Retinal pigment epithelial cell (primary cell): Measurements from ENCODE around the gene ZFPM1.

Source experiments
- DNase-seq: peaks from one replicate; pipeline ENCODE4 v3.0.0-alpha.2; 2010; ENCODE audit warnings: low read depth
- H3K4me3 ChIP-seq: 2 replicates; pipeline ENCODE4 v1.5.1; 2011; ENCODE audit warnings: mild to moderate bottlenecking, low read length, control low read depth, moderate library complexity
- TF ChIP-seq, protein P1 (sequence below): conservative IDR thresholded peaks from 2 replicates; pipeline ENCODE4 v1.5.1; 2011; ENCODE audit warnings: low read depth, low read length, control low read depth, inconsistent platforms

Gene ZFPM1

GRCh38 chr16:88461331-88462269 is 8.5 kb downstream of the ZFPM1 start:
- no peak for DNase-seq
- TF ChIP-seq, protein P1, sequence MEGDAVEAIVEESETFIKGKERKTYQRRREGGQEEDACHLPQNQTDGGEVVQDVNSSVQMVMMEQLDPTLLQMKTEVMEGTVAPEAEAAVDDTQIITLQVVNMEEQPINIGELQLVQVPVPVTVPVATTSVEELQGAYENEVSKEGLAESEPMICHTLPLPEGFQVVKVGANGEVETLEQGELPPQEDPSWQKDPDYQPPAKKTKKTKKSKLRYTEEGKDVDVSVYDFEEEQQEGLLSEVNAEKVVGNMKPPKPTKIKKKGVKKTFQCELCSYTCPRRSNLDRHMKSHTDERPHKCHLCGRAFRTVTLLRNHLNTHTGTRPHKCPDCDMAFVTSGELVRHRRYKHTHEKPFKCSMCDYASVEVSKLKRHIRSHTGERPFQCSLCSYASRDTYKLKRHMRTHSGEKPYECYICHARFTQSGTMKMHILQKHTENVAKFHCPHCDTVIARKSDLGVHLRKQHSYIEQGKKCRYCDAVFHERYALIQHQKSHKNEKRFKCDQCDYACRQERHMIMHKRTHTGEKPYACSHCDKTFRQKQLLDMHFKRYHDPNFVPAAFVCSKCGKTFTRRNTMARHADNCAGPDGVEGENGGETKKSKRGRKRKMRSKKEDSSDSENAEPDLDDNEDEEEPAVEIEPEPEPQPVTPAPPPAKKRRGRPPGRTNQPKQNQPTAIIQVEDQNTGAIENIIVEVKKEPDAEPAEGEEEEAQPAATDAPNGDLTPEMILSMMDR = no peak
- no peak overlapping the region for H3K4me3 ChIP-seq

- no peak overlapping the region for H3K4me3 ChIP-seq
- no peak for DNase-seq
- TF ChIP-seq, protein P1 = no peak
Measured at GRCh38 chr16:88462396-88462795, 9.3 kb downstream of the ZFPM1 start.

DNA sequence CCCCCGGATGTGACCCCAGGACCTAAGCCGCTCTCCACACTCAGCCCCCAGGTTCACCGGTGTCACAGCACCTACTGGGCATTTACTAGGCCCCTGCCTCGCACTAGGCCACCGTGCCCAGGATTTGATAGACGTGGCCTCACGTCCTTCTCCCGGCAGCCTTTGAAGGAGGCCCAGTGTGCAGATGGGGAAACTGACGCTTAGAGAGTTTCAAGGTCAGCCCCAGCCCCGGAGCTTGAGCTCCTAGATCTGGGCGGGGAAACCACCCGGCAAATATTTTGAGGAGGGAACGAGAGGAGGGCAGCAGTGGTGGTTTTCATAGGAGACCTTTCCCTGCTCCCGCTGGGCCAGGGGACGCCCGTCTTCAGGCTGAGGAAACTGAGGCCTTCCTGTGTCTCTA is 10.3 kb downstream of the ZFPM1 start:
- no peak overlapping the region for H3K4me3 ChIP-seq
- no peak for DNase-seq
- TF ChIP-seq, protein P1 = no peak

DNA sequence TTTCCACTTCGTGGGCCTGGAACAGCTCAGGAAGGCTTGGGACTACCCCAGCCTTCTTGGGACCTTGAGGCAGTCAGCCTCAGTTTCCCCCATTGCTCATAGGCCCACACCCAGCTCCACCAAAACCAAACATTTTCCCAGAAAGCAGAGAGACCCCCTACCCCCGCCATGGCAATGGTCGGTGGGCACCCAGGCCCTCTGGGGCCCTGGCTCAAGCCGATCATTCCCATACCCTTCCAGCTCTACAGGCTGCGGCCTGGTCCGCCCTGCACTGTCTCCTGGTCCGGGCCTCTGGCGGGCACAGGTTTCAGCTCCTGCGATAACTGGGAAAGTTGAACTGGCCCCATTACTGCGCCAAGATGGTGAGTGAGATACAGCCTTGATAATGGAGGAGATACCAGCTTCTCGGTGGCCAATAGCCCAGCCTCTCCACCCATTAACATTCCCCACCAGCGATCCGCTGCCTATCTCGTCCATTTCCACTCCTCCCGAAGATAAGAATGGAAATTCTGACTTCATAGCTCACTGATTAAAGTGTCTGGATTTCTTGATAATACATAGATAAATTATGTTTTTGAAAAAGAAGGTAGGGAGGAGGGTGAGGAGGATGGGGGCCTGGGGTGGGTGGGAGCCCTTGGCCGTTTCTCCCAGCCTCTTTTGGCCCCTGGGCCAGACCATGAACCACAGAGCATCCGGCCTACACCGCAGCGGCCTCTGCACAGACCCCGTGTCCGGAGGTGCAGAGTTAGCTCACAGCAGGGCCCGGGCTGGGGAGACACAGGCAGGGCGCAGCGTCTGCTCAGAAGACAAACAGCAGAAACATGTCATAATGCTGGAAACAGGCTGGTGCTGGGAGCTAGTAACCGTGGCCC is 11.6 kb downstream of the ZFPM1 start:
- TF ChIP-seq, protein P1 = no peak
- DNase-seq = no peak
- no peak overlapping the region for H3K4me3 ChIP-seq

DNA sequence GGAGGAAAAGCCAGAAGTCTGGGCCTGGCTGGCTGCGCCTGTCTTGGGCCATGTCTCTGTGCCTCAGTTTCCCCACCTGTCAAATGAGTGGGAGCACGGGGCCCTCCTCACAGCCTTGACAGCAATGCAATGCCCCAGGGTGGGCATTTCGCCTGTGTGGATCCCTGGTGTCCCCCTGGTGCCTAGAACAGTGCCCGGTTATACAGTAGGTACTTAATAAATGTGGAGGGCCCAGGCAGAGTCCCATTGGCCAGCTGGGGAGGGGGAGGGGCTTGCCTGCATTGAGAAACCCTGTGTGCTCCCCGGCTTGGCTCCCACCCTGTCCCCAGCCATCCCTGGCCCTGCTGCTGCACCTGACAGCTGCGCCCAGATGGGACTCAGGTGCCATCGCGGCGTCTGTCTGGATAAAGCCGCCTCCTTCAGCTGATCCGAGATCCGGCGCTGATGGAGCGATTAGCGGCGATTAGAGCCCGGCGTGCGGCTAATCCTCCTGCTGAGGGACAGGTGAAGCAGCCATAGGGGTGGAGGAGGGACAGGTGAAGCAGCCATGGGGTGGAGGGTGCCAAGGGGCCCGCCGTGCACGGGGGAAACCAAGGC is 12.4 kb downstream of the ZFPM1 start:
- DNase-seq = no peak
- H3K4me3 ChIP-seq = no peak overlapping the region
- TF ChIP-seq, protein P1 = no peak

GRCh38 chr16:88466175-88466862 is 13.2 kb downstream of the ZFPM1 start:
- TF ChIP-seq, protein P1 = no peak
- no peak overlapping the region for H3K4me3 ChIP-seq
- no peak for DNase-seq
